ENCODE measurements around the gene EDC4. TPM values are rescaled to one million over a fixed set of nuclear protein-coding genes. Genes with fewer than 3 reads are reported as not detected.

Gene EDC4
- total RNA-seq, 1 experiment from 2014 or later, result 100 TPM

DNA sequence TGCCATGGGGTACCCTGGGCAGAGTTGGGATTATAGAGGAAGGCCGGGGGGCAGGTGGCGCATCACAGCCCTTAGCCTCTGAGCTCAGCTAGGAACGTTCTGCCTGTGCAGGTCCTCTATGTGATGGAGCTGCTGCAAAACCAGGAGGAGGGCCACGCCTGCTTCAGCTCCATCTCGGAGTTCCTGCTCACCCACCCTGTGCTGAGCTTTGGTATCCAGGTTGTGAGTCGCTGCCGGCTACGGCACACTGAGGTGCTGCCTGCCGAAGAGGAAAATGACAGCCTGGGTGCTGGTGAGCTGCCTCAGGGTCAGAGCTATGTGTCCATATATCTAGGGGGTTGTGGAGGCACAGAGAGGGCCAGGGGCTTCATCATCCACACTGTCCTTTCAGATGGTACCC lies 6.0 kb downstream of the EDC4 start:
- no peaks in the 10 kb centered on the region for H3K9me3 ChIP-seq (ENCODE audit: control insufficient read depth in 1 of 2, insufficient read depth in 1 of 2, low read depth in 1 of 2, low read length in 2 of 2)
- no peaks in the 10 kb centered on the region for H3K9me2 ChIP-seq (ENCODE audit: insufficient read depth)
- no peak overlapping the region for H3K4me3 ChIP-seq (replicated peaks in 1 of 2; ENCODE audit: low read depth in 1 of 2, low read length in 2 of 2)
- H3K79me2 ChIP-seq (ENCODE audit: insufficient read depth, low read length), result peaks cover 29% of the 10 kb centered on the region
- H4K20me1 ChIP-seq (ENCODE audit: insufficient read depth), result peaks cover 1% of the 10 kb centered on the region; the same call in 1 of the 2 replicates
- intact Hi-C loops (cut with micrococcal nuclease), result no loop called here
- DNase-seq (ENCODE audit: low read depth, low spot score), result no peak
- peaks cover 46 to 68% of the 10 kb centered on the region in 2 experiments; a peak in 3 of 4 replicates for H3K36me3 ChIP-seq (ENCODE audit: control insufficient read depth in 1 of 2, insufficient read depth in 2 of 2, low read length in 2 of 2)
- no peaks in the 10 kb centered on the region for H3K27me3 ChIP-seq (ENCODE audit: insufficient read depth, low read length)
- TF ChIP-seq EZH2 (IDR thresholded peaks at IDR 0.05) (no peak), CEBPB (IDR thresholded peaks at IDR 0.05; ENCODE audit: low read depth) (no peak), TCF7L2 (IDR thresholded peaks at IDR 0.05; ENCODE audit: borderline replicate concordance, extremely low read depth, insufficient read depth, insufficient read length) (no peak), CBX3 (IDR thresholded peaks at IDR 0.05; ENCODE audit: low read depth) (no peak), RAD21 (IDR thresholded peaks at IDR 0.05; ENCODE audit: low read depth) (no peak), FOSL1 (IDR thresholded peaks at IDR 0.05; ENCODE audit: low read depth) (no peak), ZNF274 (IDR thresholded peaks at IDR 0.05; ENCODE audit: low read depth, low read length) (no peak), ELF1 (IDR thresholded peaks at IDR 0.05; ENCODE audit: borderline replicate concordance, low read depth) (no peak)
- TF ChIP-seq, protein P1, sequence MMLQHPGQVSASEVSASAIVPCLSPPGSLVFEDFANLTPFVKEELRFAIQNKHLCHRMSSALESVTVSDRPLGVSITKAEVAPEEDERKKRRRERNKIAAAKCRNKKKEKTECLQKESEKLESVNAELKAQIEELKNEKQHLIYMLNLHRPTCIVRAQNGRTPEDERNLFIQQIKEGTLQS (IDR thresholded peaks at IDR 0.05), result no peak
- TF ChIP-seq, protein P2, sequence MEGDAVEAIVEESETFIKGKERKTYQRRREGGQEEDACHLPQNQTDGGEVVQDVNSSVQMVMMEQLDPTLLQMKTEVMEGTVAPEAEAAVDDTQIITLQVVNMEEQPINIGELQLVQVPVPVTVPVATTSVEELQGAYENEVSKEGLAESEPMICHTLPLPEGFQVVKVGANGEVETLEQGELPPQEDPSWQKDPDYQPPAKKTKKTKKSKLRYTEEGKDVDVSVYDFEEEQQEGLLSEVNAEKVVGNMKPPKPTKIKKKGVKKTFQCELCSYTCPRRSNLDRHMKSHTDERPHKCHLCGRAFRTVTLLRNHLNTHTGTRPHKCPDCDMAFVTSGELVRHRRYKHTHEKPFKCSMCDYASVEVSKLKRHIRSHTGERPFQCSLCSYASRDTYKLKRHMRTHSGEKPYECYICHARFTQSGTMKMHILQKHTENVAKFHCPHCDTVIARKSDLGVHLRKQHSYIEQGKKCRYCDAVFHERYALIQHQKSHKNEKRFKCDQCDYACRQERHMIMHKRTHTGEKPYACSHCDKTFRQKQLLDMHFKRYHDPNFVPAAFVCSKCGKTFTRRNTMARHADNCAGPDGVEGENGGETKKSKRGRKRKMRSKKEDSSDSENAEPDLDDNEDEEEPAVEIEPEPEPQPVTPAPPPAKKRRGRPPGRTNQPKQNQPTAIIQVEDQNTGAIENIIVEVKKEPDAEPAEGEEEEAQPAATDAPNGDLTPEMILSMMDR (IDR thresholded peaks at IDR 0.05 in 2 of 3, conservative IDR thresholded peaks at IDR 0.05 in 1 of 3; ENCODE audit: borderline replicate concordance in 1 of 3, insufficient read depth in 1 of 3, low read depth in 2 of 3, low read length in 2 of 3), result no peak
- no TSS peak for BruUV-seq (replicated peaks)
- H3K4me1 ChIP-seq (ENCODE audit: control insufficient read depth in 1 of 2, insufficient read depth in 2 of 2, low read length in 2 of 2), result peaks cover 7 to 9% of the 10 kb centered on the region in 2 experiments
- no peak overlapping the region for H3K4me2 ChIP-seq (ENCODE audit: low read length)
- H3K27ac ChIP-seq (ENCODE audit: low read depth, low read length), result no peak overlapping the region
- ChIA-PET POLR2A (no interaction called here), RAD21 (ENCODE audit: low non-redundant PET in 1 of 2, low total read pairs in 2 of 2, uncharacterized antibody in 2 of 2, unreplicated experiment in 2 of 2) (no interaction called here), CTCF (no interaction called here)
- no peak for ATAC-seq
- H3K9ac ChIP-seq (ENCODE audit: low read length), result no peak overlapping the region
- H2AFZ ChIP-seq (ENCODE audit: low read depth, low read length, poor library complexity, severe bottlenecking), result no peak overlapping the region
